K562 (cell line): ENCODE data around the gene FEM1B.

ENCODE experiments used
- CREB1 ChIP-seq, 2 experiments: sonication (generic) in 1 of 2; formaldehyde crosslinking in 1 of 2; IDR thresholded peaks; 2 replicates each; pipeline versions ENCODE4 v1.6.1 to v1.8.0; 2012 to 2022; ENCODE audit warnings: inconsistent platforms in 1 of 2, mild to moderate bottlenecking in 1 of 2, missing genetic modification reagents in 1 of 2, moderate library complexity in 1 of 2
- EZH2 ChIP-seq: IDR thresholded peaks from 2 replicates; pipeline ENCODE4 v1.6.1; 2012; ENCODE audit warnings: low read depth, mild to moderate bottlenecking, inconsistent platforms, low read length, borderline replicate concordance
- TGIF2 ChIP-seq: sonication (generic); formaldehyde crosslinking; IDR thresholded peaks from 2 replicates; pipeline ENCODE4 v1.8.1; 2022; ENCODE audit warnings: mild to moderate bottlenecking, missing genetic modification reagents, moderate library complexity
- ZHX1 ChIP-seq: fragments of 150-350 bp; conservative IDR thresholded peaks from 2 replicates; pipeline ENCODE4 v1.6.1; 2014; ENCODE audit warnings: low read length
- ZNF124 ChIP-seq: sonication (generic); formaldehyde crosslinking; IDR thresholded peaks from 2 replicates; pipeline ENCODE4 v1.8.1; 2022; ENCODE audit warnings: missing genetic modification reagents
- TF ChIP-seq, protein P1 (sequence below), 3 experiments: IDR thresholded peaks in 2 of 3; conservative IDR thresholded peaks in 1 of 3; 2 replicates each; pipeline ENCODE4 v1.5.1; 2011 to 2012; ENCODE audit warnings: low read length in 3 of 3, mild to moderate bottlenecking in 3 of 3, control low read depth in 2 of 3, improper control_type of control experiment in 1 of 3, inconsistent platforms in 1 of 3, low read depth in 1 of 3, mixed read lengths in 1 of 3, moderate library complexity in 1 of 3; ENCODE audit not compliant: insufficient read depth in 2 of 3

- TF ChIP-seq EZH2, result no peak
- no peak for TF ChIP-seq TGIF2 (CRISPR knock-in tag)
- no peak for TF ChIP-seq ZNF124 (CRISPR knock-in tag)
- TF ChIP-seq, protein P1, sequence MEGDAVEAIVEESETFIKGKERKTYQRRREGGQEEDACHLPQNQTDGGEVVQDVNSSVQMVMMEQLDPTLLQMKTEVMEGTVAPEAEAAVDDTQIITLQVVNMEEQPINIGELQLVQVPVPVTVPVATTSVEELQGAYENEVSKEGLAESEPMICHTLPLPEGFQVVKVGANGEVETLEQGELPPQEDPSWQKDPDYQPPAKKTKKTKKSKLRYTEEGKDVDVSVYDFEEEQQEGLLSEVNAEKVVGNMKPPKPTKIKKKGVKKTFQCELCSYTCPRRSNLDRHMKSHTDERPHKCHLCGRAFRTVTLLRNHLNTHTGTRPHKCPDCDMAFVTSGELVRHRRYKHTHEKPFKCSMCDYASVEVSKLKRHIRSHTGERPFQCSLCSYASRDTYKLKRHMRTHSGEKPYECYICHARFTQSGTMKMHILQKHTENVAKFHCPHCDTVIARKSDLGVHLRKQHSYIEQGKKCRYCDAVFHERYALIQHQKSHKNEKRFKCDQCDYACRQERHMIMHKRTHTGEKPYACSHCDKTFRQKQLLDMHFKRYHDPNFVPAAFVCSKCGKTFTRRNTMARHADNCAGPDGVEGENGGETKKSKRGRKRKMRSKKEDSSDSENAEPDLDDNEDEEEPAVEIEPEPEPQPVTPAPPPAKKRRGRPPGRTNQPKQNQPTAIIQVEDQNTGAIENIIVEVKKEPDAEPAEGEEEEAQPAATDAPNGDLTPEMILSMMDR (IDR thresholded peaks at IDR 0.05 in 2 of 3, conservative IDR thresholded peaks at IDR 0.05 in 1 of 3; ENCODE audit: insufficient read depth in 2 of 3, low read depth in 1 of 3, low read length in 3 of 3), result no peak
- no peak for TF ChIP-seq ZHX1
- TF ChIP-seq CREB1 (IDR thresholded peaks at IDR 0.05), result no peak
- TF ChIP-seq CREB1 (CRISPR knock-in tag; IDR thresholded peaks at IDR 0.05), result no peak
Measured at GRCh38 chr15:68274201-68274848, 3.2 kb upstream of the FEM1B start.
